HG02588 (cell line): ENCODE results near the gene KRTAP21-1.
"Not testable (repeated sequence)": the region's sequence is repeated elsewhere in the genome, so short reads cannot be mapped to it uniquely, and the experiment has no call there.

Source experiments
- ATAC-seq: cut with Tn5 transposase; IDR thresholded peaks from one replicate; pipeline ENCODE4 v1.9.1; 2021; ENCODE audit warnings: mild to moderate bottlenecking, moderate library complexity; ENCODE audit not compliant: unreplicated experiment

Gene KRTAP21-1

DNA sequence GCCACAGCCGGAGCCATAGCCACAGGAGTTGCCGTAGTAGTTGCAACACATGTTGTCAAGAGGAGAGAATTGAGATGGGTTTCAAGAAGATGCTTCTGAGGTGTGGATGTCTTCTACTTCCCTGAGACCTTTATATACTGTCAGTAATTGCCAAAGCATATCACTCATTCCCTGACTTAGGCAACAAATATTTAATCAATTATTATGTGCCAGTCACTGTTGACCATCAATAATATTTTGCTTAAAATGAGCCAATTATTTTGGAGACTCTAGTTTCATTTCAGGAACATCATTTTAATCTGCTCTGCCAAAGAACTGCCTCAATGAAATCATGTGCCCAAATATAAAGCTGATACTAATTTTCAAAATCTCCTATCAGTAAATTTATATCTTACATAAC, at the start of gene KRTAP21-1:
Gene KRTAP21-1 (minus strand): TSS at position 101 of the 400 bp plus-strand sequence. CDS start 50 bp downstream, at position 51.
- not testable (repeated sequence) for ATAC-seq

- ATAC-seq: no peak
Measured at GRCh38 chr21:30800605-30801004, 45.4 kb upstream of the KRTAP21-1 start.

GRCh38 chr21:30793581-30794314, 38.5 kb upstream of the KRTAP21-1 start:
- ATAC-seq: no peak

DNA sequence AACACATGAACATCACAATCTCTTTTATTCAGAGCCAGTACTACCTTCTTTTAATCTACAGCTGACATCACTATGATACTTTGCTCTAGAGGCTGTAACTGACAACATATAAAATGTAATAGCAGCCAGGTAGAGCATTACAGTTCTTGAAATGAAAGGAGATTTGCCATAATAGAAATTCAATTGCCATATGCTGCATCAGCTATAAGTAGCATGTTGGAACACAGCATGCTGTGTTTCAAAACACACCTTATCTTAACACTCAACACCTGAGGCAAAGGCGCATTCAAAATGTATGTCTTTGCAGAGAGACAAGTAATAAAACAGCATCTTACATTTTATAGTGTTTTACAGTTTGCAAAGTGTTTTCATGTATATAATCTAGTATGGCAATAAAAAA, 24.0 kb upstream of the KRTAP21-1 start:
- ATAC-seq: no peak

GRCh38 chr21:30769724-30770431, 14.7 kb upstream of the KRTAP21-1 start:
- ATAC-seq: no peak

DNA sequence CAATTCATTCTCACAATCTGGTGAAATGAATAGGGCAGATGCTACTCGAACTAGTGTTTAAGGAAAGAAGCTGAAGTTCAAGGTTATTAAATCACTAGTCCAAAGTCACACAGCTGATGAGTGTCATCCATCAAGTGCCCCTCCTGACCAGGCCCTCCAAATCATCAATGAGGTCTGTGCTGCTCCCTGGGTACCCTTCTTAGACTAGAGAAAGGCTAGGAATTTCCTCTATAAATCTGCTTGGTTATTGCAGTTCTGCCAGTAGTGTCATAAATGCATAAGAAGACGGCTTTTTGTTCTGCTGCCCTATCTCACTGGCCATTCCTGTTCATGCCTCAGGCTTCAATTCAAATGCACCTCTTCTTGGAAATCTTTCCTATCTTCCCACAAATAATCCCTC, 5.5 kb upstream of the KRTAP21-1 start:
- ATAC-seq: no peak

GRCh38 chr21:30758306-30758705, 3.1 kb upstream of the KRTAP21-1 start:
- ATAC-seq: no peak

DNA sequence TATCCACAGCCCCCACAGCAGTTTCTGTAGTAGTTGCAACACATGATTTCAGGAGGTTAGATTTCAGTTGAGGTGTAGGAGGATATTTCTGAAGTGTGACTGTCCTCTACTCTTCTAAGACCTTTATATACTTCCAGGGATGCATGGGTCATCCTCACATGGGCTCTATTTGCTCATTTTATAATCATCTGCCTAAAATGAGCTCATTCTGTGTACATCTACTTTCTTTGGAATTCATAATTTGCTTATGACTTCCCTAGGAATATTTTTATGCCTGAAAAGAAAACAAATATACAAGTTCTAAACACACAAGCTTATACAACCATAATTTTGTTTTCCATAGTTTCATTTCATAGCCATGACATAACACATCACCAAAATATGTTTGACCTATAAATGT, 8.1 kb downstream of the KRTAP21-1 start, which contains the start of gene KRTAP21-2:
Gene KRTAP21-2 (minus strand): TSS at position 101 of the 400 bp plus-strand sequence. CDS start 57 bp downstream, at position 44.
- no peak for ATAC-seq

- ATAC-seq: no peak
Measured at GRCh38 chr21:30740462-30740861, 14.8 kb downstream of the KRTAP21-1 start.

GRCh38 chr21:30733026-30733425, 22.2 kb downstream of the KRTAP21-1 start:
- ATAC-seq: no peak

DNA sequence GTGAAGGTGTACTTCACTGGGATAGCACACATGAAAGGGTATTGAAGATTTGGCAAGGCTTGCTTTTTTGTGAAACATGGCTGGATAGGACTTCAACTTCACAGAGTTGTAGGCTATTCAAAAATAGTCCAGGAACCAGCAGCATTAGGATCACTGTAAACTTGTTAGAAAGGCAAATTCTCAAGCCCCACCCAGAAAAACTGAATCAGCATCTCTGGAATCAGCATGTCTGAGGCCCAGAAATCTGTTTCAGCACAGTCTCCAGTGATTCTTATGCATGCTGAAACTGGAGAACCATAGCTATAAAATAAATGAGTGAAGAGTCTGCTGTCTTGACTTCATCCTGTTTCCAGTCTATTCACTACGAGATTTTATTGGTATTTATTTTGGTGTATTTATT, 28.5 kb downstream of the KRTAP21-1 start:
- ATAC-seq: no peak

DNA sequence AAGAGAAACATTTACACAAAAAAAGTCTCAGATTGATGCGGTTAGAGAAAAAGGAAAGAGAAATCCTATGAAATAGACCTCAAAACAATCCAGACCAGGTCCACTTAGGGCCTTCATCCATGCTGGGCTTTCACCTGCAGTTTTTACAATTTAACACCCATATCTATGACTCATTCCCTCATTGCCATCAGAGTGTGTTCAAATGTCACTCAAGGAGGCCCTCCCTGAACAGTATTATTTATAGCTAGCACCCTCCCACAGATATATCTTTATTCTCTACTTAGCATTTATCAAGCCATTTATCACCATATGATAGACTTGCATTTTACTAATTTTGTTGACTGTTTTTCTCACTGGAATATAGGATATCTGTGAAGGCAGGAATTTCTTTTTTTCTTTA, 35.8 kb downstream of the KRTAP21-1 start:
- ATAC-seq: no peak

- no peak for ATAC-seq
Measured at GRCh38 chr21:30718239-30718909, 36.9 kb downstream of the KRTAP21-1 start, which contains the start of gene KRTAP21-3. KRTAP21-3 (minus strand) TSS chr21:30718777; CDS start chr21:30718759, 18 bp downstream.

DNA sequence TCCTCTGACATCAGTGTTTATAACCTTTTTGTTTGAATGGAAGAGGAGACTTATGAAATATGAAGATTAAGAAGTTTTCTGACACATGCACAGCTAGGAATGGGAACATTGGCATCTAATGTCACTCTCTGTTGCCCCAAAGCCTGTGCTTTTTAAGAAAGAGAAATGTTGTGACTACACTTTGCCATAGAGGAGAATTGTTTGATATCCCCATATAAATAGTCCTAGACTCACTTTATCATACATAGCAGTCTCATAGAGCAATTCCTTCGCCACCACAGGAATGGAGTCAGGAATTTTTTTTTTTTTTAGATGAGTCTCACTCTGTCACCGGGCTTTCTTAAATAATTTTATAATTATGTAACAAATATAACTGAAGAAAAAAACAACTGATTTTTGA, 38.1 kb downstream of the KRTAP21-1 start:
- ATAC-seq: no peak

DNA sequence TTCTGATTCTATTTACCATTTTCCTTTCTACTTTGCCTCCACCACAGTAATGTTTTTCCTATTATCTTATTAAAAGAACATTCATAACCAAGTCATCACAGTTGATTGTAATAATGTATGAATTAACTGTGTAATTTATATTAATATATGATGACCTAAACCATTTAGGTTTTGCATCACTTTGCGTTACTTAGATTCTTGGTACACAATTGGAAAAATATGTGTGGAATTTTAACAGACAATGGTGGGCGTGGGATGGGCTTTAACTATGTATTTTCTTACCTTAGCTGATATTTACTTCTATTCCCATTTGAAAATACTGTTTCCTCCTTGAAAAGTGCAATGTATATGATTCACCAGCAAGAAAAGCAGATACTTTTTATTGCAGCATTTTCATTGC, 40.3 kb downstream of the KRTAP21-1 start:
- no peak for ATAC-seq

- no peak for ATAC-seq
Measured at GRCh38 chr21:30714456-30714855, 40.8 kb downstream of the KRTAP21-1 start.

GRCh38 chr21:30713766-30714165, 41.5 kb downstream of the KRTAP21-1 start:
- no peak for ATAC-seq

- no peak for ATAC-seq
Measured at GRCh38 chr21:30710499-30710898, 44.7 kb downstream of the KRTAP21-1 start.

GRCh38 chr21:30707409-30707808, 47.8 kb downstream of the KRTAP21-1 start:
- no peak for ATAC-seq
